Measurements from ENCODE around the gene INA. TPM values are rescaled to one million over a fixed set of nuclear protein-coding genes. Genes with fewer than 3 reads are reported as not detected.

The INA gene
- total RNA-seq, 4 donors from 2014 or later = not detected

GRCh38 chr10:103276251-103276895, 565 bp upstream of the INA start:
- TF ChIP-seq CTCF (IDR thresholded peaks at IDR 0.05; ENCODE audit: low read depth) = no peak

DNA sequence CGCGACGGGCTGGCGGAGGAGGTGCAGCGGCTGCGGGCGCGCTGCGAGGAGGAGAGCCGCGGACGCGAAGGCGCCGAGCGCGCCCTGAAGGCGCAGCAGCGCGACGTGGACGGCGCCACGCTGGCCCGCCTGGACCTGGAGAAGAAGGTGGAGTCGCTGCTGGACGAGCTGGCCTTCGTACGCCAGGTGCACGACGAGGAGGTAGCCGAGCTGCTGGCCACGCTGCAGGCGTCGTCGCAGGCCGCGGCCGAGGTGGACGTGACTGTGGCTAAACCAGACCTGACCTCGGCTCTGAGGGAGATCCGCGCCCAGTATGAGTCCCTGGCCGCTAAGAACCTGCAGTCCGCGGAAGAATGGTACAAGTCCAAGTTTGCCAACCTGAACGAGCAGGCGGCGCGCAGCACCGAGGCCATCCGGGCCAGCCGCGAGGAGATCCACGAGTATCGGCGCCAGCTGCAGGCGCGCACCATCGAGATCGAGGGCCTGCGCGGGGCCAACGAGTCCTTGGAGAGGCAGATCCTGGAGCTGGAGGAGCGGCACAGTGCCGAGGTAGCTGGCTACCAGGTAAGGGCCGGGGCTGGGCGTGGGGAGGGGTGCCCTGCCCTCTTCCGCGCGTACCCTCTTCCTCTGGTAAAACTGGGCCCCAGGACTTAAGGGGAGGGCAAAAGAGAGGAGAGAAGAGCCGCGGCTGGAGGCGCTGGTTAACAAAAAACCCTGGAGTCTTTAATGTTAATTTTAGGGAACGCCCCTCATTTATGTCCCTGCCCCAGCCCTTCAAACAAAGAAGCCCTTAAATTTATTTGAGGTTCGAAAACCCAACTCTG, 987 bp downstream of the INA start:
- TF ChIP-seq CTCF (IDR thresholded peaks at IDR 0.05; ENCODE audit: low read depth) = no peak

DNA sequence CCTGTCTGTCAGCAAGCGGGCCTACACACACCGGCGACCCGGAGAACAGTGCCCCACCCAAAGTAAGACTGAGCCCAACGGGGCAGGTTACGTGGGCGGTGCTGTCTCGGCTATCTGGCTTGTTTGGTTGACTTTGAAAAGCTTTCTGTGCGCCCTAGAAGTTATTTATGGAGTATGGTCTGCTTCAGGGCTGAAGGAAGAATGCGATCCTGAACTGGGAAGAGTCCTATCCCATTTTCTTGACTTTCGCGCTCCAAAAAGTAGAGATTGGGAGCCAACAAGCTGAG, 1.5 kb downstream of the INA start:
- no peak for TF ChIP-seq CTCF (IDR thresholded peaks at IDR 0.05; ENCODE audit: low read depth)

DNA sequence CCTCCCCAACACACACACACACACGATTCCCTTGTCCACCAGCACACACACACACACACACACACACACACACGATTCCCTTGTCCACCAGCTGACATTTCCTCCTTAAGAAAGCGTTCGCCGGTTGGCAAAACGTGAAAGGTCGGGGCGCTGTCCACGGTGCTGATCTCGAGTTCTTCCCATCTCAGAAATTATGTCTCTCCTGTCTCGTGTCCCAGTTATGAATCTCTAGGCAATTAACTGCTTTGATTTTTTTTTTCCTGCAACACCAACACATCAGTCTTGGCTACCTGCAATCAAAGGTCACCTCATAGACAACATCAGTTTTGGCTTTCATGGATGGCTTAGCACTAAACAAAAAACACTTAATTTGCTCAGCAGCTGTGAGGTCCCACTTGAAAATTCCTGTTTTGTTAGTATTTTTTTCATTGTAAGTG, 1.9 kb downstream of the INA start:
- TF ChIP-seq CTCF (IDR thresholded peaks at IDR 0.05; ENCODE audit: low read depth) = no peak

DNA sequence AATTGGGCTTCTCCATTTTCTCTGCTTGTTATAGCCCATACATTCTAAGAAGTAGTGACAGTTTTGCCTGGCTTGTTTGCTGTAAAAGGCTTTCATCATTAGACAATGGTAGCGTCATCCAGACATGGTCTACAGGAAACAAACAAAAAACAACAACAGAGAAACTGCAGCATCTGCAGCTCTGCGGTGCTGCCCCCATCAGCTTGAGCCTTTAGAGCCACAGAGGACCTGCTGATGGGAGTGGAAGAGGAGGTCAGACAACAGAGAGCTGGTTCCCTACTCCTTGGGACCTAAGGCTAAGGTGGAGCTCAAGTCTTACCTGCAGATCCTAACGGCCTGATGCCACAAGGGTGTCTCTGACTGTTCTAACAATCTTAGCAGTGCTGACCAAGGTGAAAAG, 3.1 kb downstream of the INA start:
- no peak for TF ChIP-seq CTCF (IDR thresholded peaks at IDR 0.05; ENCODE audit: low read depth)

DNA sequence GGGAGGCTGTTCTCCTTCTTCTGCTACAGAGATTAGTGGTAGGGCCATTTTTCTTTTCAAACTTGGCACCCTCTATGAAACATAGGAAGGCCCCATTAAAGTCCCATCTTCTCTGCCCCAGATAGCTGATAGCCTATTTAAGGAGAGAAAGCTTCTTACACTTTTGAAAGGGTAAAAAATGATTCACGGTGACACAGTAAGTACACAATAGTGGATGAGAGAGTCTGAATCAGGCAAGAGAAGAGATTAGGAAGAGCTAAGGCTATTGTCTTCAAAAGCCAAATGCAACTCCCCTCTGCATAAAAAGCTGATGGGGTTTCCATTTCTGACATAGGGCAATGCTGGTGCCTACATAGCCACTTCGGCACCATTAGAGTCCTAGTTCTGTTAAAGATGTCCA, 3.6 kb downstream of the INA start:
- no peak for TF ChIP-seq CTCF (IDR thresholded peaks at IDR 0.05; ENCODE audit: low read depth)

- no peak for TF ChIP-seq CTCF (IDR thresholded peaks at IDR 0.05; ENCODE audit: low read depth)
Measured at GRCh38 chr10:103281753-103282152, 4.8 kb downstream of the INA start.

All from subcutaneous adipose tissue (tissue), 4 donors.